NAMALWA (cell line): ENCODE data around the gene CTSA.

Source experiments
- DNase-seq: peaks from one replicate; pipeline ENCODE4 v3.0.0-alpha.2; 2015; ENCODE audit warnings: low spot score

The CTSA gene

DNA sequence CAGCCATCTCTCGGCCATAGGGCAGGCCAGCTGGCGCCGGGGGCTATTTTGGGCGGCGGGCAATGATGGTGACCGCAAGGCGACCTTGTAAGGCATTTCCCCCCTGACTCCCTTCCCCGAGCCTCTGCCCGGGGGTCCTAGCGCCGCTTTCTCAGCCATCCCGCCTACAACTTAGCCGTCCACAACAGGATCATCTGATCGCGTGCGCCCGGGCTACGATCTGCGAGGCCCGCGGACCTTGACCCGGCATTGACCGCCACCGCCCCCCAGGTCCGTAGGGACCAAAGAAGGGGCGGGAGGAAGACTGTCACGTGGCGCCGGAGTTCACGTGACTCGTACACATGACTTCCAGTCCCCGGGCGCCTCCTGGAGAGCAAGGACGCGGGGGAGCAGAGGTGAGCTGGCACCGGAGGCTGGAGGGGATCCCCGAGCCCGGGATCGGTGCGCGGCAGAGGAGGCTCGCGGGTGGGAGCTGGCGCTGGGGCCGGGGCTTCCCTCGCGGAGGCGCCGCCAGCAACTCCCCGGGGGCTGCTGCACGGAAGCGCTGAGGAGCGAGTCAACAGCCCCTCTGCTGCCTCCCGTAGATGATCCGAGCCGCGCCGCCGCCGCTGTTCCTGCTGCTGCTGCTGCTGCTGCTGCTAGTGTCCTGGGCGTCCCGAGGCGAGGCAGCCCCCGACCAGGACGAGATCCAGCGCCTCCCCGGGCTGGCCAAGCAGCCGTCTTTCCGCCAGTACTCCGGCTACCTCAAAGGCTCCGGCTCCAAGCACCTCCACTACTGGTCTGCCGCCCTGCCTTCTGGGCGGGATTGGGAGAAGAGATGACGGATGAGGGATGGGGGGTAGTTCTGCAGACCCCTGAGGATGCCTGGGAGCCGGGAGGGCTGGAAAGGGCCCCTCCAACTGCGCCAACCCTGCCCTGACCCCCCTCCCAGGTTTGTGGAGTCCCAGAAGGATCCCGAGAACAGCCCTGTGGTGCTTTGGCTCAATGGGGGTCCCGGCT lies at the start of gene CTSA, which contains the start of gene NEURL2:
CTSA (plus strand) TSS at position 351 of the 999 bp plus-strand sequence; CDS start at position 585, 234 bp downstream.
NEURL2 (minus strand) TSS at position 224 of the 999 bp plus-strand sequence; CDS start at position 7, 217 bp downstream.
- DNase-seq, result peak; percentile 90

DNA sequence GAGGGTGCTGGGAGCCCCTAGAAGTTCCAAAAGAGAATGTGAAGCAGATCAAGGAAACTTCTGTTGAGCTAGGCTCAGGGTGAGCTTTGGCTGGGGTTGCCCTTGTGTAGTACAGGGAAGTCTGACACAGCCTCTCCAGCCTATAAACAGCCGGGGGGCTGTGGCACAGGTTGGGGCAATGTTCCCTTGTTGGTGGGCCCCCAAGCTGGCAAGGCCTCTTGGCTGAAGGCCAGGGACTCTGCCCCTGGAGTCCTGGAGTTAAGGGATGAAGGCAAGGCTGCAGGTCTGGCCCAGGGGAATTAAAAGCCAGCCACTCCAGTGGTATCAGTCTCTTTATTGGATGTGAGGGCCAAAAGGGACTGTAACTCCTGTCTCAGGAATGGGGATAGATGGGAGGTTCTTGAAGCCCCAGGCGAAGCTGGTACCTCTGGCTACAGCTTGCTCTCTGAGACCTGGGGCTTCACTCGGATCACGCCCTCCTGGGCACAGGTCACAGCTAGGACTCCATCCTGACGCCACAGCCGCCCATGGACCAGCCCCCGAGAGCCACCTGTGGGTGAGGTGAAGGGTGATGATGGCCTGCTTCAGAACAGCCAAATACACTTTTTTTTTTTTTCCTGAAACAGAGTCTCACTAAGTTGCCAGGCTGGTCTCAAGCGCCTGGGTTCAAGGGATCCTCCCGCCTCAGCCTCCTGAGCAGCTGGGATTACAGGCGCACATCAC lies 49.6 kb upstream of the CTSA start:
- no peak for DNase-seq

DNA sequence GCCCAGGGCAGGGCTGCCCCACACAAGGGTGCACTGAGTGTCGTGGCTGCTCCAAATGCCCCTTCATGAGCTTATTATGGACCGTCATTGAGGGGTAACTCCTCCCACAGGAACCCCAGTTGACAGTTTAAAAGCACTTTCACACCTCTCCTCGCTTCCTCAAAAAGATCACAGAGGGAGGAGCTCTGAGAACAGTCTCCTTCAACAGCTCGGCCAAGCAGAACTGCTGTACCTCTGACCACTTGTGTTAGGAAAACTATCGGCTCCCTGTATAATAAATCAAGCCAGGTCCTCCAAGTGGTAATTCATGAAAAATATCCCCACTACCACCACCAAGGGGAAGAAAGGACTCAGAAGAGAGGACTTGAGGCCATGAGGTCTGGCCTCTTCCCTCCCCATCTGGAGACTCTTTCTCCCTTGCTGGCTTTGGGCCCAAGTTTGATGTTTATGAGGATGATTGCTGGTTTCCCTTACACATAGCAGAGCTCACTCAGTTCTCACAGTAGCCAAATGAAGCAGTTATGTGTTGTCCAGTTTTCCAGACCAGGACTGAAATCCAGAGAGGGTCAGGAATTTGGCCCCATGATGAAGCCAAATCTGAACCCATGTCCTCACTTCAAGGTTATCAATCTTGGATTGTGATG lies 48.8 kb upstream of the CTSA start:
- peak; percentile 67 for DNase-seq

DNA sequence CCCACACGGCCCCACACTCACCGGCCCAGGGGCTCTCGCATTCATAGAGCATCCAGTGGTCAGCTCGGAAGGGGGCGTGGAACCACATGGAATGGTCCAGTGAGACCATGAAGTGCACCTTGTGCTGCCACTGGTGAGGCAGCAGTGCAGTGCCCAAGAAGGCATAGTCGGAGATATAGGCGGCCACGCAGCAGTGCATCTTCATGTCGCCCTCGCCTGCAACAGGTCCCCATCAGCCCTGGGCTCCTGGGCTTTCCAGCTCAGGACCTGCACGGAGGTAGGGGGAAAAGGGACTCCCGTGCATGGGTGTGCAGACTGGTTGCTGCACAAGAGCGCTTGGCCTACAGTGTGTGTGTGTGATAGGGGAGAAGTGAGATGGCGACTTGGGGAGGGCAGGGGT lies 47.6 kb upstream of the CTSA start:
- no peak for DNase-seq

DNA sequence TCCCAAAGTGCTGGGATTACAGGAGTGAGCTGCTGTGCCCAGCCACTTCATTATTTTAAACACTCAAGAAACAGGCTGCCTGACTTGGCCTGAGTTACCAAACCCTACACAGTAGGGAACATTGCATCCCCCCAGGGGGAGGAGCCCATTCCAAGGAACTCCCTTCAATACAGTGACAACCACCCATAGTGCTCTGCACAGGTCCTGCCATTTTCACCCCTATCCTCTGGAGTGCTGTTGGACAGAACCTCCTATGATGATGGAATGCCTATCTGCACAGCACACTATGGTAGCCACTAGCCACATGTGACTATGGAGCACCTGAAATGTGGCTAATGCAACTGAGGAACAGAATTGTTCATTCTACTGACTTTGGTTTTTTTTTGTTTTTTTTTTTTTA lies 45.7 kb upstream of the CTSA start:
- no peak for DNase-seq

DNA sequence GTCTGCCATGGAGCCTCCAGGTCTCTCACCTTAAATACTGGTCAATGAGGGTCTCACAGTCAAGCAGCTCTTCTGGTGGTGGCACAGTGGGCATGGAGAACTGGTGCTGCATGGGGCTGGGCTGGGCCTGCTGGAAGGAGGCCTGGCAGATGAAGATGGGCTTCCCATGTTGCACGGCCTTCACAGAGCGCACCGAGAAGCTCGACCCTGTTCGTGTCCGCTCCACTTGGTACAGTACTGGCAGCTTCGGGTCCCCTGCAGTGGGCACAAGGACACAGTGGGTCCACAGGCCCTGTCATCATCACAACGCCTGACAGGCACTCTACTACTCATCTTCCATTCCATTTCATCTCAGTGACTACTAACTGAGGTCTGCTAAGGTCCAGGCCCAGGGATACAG lies 42.7 kb upstream of the CTSA start:
- DNase-seq, result no peak

DNA sequence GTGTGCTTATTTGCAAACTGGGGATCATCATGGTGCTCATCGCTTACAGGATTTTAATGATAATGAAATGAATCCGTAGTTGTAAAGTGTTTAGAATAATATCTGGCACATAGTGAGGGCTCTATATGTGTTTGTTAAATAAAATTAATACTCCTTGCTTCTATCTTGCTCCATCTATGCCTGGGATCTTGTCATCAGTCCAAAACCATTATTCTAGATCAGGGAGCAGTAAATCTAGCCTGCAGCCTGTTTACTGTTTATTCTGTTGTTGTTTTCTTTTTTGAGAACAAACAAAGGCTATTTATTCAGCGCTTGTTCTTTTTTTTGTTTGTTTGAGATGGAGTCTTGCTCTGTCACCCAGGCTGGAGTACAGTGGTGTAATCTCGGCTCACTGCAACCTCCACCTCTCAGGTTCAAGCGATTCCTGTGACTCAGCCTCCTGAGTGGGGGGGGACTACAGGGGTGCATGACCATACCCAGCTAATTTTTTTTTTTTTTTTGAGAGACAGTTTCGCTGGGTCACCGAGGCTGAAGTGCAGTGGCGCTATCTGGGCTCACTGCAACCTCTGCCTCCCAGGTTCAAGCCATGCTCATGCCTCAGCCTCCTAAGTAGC lies 42.1 kb upstream of the CTSA start:
- DNase-seq, result no peak

DNA sequence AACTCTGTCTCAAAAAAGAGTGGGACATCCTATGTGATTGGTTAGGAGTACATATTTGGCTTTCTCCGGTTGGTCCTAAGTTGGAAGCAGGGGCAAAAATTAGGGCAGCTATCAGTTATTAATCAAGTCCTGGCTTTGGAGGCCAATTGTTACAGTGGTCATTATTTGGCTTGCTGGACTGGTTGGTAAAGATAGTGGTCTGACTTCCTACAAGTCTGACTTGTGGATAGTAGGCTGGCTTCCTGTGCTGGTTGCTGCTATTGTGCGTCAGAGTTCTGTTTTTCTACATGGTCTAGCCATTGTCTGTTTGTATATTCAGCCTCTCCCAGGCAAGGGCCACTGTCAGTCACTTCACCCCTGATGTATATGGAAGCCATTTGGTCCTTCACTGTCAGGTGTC lies 40.9 kb upstream of the CTSA start:
- DNase-seq, result no peak

DNA sequence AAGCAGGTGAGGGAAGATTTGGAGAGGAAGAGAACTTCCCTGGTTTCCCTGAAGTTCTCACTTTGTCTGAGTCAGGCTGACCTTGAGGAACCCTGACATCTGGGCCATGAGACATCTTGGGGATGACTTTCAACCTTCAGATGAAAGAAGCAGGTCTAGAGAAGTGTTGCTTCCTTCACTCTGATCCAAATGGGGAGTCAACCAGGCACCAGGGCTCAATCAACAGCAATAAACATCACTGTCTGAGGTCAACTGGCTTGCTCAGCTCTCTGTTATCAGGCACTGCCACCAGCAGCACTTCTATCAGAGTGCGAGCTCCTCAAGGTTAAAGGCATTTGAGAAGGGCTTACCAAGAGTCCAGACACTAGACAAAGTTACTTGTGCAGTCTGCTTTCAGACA lies 40.2 kb upstream of the CTSA start:
- no peak for DNase-seq

DNA sequence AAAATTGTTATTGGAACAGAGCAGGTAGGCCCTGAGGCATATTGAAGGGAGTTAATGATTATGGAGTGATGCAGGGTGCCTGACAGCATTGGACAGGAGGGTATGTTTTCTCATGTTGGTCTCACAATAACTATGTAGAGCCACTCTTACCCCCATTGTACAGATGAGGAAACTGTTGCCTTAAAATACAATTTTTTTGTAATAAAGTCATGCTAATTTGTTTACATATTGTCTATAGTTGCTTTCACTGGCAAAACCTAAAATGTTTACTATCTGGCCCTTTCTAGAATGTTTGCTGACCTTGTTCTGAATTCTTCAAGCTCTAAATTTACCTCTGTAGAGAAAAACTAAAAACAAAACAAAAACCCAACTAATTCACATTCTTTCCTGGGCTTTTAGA lies 39.6 kb upstream of the CTSA start:
- DNase-seq, result no peak

DNA sequence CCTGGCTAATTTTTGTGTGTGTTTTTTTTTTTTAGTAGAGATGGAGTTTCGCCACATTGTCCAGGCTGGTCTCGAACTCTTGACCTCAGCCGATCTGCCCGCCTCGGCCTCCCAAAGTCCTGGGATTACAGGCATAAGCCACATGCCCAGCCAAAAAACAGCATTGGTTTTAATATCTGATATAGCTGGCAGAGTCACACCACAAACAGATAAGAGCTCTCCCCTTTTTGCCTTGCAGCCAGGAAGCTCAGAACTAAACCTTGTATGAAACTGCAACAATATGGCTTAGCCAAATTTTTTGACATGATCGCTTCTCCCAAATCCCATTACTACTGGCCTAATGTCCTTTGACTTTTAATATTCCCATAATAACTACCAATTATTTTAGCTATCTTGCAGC lies 38.8 kb upstream of the CTSA start:
- DNase-seq, result no peak

DNA sequence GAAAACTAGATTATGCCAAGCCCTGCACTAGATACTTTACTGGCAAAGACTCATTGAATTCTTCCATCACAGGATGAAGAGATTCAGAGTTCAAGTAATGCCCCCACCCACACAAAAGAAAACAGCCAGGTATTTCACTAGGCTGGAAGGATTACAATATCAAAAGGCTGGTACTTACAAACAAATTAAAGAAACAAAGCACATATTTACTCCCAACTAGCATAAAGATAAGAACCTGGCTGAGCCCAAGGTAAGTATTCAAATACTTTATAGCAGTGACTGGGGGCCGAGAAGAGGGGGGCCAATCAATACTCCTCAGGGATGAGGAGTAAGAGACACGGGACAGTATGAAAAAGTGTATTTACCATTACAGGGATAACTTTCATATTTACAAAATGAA lies 37.7 kb upstream of the CTSA start:
- no peak for DNase-seq

DNA sequence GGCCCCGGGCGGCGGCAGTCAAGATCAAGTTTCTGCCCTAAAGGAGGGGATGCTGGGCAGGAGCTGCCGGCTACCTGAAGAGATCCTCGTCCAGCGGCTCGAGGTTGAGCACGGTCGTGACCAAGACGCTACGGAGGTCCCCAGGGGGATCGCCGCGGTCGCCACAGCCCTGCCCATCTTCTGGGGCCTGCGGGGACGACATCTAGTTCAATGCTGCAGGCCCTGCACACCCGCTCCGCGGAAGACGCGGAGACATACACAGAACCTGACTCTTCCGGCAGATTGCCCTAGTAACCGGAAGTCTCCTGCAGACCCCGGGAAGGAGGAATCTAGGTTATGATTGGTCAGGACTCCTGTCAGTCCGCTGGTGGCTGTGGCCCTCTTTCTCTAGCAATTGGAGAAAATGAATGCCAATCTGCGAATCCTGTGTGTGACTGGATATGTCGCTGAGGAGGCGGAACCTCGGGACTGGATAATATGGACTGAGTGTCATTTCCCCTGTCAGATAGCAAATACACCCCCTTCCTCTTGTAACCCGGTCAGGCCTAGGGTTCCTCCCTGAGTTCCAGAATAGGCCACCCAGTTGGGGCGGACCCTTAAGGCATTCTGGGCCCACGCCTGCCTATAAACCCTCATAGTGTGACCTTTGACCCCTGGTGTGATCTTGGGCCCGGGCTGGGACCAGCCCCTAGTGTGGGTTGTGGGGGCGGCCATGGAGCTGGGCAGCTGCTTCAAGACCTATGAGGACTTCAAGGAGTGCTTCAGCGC lies 33.8 kb upstream of the CTSA start, which contains the start of the genes ACOT8 and ZSWIM3:
ACOT8 (minus strand) TSS at position 279 of the 768 bp plus-strand sequence; CDS start at position 202, 77 bp downstream.
ZSWIM3 (plus strand) TSS at position 501 of the 768 bp plus-strand sequence; CDS start at position 713, 212 bp downstream.
- DNase-seq, result peak; percentile 100

DNA sequence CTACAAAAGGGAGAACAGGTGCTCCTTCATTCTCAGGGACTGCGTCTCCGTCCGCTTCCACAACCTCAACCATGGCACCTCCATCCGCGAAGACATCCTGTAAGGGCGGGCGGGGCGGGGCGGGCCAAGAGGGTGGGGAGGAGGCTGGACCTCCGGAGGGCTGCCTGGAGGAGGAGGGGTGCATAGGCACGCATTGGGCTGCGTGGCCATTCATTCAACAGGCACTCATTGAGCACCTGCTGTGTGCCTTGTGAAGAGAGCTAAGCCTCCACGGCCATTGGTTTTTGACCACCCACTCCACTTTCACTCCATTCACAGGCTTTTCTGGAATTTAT lies 33.3 kb upstream of the CTSA start:
- no peak for DNase-seq

DNA sequence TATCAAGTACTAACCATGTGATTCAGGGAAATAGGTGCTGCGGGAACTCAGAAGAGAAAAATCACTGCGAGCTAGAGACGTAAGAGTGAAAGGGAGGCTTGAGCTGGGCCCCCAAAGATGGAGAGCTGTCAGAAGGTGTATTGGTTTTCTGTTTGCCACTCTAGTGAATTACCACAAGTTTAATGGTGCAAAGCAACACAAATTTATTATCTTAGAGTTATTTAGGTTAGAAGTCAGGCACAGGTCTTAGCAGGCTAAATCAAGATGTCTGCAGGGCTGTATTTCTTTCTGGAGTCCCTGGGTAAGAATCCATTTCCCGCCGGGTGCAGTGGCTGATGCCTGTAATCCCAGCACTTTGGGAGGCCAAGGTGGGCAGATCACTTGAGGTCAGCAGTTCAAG lies 31.2 kb upstream of the CTSA start:
- no peak for DNase-seq

DNA sequence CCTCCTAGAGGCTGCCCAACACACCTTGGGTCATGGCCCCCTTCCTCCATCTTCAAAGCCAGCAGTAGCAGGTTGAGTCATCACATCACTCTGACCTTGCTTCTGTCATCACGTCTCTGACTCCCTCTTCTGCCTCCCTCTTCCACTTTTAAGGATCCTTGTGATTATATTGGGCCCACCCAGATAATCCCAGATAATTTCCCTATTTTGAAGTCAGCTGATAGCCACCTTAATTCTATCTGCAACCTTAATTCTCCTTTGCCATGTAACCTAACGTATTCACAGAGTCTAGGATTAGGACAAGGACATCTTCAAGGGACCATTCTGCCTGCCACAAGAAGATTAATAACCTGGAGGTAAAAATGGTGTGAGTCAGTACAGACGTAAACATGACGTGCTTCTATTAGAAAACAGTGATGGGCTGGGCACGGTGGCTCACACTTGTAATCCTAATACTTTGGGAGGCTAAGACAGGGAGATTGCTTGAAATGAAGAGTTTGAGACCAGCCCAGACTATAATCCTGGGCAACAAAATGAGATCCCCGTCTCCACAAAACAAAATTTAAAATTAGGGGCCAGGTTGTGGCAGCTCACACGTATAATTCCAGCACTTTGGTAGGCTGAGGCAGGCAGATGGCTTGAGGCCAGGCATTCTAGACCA lies 30.4 kb upstream of the CTSA start:
- DNase-seq, result no peak

DNA sequence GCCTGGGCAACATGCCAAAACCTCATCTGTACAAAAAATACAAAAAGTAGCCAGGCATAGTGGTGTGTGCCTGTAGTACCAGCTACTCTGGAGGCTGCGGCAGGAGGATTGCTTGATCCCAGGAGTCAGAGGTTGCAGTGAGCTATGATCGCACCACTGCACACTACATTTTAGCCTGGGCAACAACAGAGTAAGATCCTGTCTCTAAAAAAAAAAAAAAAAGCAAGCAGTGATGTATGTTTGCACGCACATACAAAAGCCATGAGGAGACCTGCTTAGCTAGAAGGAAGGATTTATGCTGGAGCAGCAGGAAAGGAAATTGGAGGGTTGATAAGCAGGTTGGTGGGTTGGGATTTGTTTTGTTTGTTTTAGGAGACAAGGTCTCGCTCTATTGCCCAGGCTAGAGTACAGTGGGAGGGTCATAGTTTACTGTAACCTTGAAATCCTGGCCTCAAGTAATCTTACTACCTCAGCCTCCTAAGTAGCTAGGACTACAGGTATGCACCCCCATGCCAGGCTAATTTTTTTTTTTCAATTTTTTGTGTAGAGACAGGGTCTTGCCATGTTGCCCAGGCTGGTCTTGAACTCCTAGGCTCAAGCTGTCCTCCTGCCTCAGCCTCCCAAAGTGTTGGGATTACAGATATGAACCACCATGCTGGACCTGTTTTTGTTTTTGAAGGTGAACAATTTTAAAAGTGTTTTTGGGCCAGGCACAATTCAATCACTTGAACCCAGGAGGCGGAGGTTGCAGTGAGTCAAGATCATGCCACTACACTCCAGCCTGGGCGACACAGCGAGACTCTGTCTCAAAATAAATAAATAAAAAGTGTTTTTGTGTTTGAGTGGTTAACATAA lies 29.7 kb upstream of the CTSA start:
- peak; percentile 40 for DNase-seq

DNA sequence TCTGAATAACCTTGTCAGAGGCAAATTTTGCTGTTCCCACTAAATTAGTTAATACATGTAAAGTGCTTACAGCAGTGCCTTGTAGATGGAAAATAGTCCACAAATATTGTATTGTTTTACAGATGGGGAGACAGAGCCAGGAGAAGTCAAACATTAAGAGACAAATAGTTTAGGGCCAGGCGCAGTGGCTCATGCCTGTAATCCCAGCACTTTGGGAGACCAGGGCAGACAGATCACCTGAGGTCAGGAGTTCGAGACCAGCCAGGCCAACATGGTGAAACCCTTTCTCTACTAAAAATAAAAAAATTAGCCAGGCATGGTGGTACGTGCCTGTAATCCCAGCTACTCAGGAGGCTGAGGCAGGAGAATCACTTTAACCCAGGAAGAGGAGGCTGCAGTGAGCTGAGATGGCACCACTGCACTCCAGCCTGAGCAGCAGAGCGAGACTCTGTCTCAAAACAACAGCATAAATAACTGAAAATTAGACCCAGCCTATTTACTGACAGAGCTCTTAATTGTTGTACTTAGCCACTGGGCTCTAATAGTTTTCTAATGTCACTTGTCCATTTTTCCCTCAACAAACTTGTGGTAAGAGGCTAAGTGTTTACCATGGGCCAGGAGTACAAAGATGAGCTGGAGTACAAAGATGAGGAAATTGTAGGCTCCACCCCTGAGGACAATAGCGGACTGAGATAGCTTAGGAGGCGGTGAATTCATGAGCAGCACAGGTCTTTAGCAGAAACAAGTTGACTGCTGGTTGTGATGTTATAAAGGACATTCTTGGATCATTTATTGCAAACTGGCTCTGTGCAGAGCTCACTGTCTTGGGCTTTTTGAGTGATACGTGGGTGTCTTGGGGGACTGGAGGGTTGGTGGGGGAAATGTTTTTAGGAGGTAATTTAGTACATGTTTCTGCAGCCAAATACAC lies 27.3 kb upstream of the CTSA start:
- DNase-seq, result no peak

DNA sequence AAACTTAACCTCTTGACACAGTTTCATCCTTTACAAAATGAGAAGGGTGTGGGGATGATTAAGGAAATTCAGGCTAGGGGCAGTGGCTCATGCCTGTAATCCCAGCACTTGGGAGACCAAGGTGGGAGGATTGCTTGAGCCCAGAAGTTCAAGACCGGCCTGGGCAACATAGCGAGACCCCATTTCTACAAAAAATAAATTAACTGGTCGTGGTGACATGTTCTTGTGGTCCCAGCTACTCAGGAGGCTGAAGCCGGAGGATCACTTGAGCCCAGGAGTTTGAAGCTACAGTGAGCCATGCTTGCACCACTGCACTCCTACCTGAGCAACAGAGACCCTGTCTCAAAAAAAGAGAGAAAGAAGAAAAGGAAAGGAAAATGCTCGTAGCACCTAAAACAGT lies 24.7 kb upstream of the CTSA start:
- DNase-seq, result no peak
